NCI-H1048 (cell line): Measurements from ENCODE around the gene SFXN5.

Source experiments
- DNase-seq: peaks from one replicate; lab custom pipeline; 2025; lab: John Stamatoyannopoulos, UW

The SFXN5 gene

DNA sequence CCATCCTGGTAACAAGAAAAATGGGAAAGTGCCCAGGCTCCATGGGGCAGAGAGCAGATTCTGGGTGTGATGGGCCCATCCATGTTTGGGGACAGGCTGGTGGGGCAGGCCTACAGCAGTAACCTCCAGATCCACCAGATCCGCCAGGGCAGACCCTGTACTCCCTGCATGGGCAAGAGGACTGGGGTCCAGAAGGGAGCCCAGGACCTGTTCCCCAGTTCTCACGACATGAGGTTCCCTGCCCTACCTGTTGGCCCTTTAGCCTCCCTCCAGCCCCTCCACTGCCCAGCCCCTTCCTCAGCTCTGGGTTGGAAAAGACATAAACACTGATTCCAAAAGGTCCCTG lies 115.5 kb downstream of the SFXN5 start:
- DNase-seq, result no peak

DNA sequence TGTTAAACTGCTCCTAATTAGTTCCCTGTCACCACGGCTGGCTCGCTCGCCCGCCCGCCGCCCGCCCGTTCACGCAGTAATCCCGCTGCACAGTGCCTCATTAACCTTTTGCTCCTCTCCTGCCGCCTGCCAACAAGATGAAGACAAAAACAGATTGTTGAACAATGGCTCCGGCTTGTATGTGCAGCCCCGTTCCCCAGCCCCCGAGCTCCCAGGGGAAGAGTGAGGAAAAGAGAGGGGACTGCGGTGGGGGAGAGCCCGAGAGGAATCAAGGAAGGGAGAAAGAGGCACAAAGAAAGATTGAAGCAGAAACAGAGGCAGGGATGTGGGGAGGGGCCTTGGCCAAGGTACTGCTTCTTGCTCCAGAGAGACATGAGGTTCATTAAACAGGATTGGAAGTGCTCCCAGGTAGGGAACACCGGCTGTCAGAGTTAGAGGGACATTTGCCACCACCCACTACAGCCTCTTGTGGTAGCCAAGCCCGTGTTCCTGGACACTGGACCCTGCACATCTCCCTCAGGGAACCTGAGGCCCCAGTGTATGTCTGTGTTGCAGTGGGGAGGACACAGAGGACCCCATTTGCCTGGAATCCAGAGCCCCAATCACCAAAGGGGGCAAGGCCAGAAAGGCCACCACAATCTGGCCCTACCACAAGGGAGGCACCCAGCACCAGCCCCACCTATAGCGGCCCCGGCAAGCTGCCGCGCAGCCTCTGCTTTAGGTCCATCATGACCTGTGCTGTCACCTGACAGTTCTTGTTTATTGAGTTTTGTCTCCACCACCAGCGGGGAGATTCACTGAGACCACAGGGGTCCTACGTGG lies 116.1 kb downstream of the SFXN5 start:
- DNase-seq, result no peak

DNA sequence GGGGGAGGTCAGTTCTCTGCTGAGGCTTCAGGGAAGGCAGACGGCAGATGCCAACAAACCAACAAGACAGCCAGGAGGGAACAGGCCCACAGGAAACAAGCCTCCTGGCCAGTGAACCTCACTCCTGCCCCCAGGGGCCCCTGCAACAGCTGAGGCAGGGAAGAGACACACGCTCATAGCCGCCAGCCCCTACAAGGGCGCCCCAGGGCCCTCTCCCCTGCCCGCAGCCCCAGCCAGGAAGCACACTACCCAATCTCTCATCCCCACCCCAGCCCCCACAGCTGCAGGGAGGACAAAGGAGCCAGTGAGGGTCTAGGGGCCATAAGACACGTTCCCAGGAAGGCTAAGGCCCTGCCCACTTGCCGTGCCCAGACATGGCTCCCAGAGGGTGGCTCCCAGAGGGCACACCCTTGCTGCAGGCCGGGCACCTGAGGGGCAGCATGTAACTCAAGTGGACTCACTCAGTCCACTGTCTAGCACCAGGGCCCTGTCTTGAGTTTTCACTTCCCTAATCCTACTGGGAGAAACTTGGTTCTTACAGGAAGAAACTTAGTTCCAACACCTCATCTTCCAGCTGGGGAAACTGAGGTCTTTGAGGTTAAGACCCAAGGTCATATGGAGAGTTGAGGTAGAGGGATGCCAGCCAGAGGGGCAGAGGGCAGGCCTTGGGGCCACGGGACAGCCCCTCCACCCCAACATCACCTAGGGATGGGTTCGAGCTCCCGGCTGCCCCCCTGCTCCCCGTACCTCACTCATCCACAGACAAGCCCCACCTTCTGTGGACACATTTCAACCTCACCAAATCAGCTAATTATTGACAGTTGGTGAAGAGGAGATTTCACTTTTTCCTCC lies 116.9 kb downstream of the SFXN5 start:
- DNase-seq, result no peak

DNA sequence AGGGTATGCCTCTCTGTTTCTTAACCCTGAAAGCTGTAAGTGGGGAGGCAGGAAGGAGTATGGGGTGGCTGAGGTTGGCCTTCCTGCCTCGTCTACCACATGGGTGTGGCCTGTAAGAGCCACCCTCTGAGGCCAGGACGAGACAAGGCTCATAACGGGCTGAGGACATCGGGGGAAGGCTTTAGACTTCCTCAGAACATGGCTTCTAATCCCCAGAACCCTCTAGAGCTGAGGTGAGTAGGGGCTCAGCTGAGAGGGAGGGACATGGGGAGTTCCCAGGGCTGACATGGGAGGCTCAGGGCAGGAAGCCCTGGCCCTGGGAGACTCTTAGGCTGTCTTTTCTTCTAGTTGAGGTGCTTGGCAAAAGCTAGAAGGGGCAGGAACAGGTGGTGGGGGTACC lies 117.5 kb downstream of the SFXN5 start:
- DNase-seq, result no peak

DNA sequence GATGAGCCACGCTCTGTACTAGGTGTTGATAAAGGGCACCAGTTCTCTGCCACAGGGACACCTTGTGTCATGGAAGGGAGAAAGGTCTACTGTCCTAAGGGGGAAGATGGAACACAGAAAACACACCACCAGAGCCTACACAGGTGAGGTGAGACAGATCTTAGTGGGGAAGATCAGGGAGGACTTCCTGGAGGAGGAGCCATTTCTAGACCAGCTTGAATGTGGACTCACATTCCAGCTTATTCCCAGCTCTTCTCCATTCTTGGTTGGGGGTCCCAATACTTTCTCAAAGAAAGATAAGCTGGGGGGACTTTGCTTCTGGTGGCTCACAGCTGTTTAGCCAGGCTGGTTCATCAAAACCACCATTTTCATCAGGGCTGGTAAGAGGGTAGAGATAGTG lies 118.0 kb downstream of the SFXN5 start:
- no peak for DNase-seq

DNA sequence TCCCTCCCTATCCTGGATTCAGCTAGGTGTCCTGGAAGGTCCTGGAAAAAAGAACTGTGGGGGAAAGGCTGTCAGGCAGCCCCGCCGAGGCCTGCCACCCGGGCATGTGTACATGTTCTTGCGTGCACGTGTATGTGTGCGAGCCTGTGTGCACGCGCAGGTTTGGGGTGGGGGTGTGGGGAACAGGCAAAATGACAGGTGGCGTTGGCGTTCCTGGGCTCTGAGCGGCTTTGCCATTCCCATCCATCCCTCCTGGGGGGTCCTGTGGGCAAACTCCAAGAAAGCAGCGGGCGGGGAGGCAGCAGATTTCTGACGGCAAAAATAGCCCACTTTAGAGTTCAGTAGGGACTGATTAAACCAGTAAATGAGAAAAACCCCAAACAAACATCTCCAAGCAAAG lies 118.6 kb downstream of the SFXN5 start:
- DNase-seq, result no peak

DNA sequence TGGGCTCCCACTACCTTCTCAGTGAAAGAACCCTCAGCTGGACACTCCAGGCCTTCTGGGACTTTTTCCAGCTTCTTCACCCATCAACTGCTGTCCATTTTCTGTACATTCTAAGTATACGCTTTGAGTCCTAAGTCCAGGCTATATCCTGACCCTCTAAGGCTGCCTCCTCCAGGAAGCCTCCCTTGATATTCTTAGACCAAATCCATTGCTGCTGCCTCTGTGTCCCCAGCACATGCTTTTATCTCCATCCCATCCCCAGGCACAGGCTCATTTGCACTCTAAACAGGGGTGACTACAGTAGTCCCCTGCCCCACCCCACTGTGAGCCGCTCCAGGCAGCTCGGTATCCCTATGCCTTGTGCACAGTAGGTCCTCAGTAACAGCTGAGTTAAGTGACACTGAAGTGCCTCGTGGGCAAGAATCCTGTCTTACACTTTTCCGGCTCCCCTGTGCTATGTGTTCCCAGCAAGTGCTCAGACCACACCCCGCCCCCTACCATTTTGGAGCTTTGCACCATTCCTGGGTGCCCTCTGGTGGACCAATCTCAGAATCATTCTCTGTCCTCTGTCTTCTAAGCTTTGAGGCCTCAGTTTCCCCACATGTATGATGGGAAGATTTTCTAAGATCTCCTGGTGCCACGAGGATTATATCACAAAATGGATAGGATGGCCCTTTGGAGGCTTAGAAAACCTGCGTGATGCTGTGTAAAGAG lies 119.2 kb downstream of the SFXN5 start:
- no peak for DNase-seq

DNA sequence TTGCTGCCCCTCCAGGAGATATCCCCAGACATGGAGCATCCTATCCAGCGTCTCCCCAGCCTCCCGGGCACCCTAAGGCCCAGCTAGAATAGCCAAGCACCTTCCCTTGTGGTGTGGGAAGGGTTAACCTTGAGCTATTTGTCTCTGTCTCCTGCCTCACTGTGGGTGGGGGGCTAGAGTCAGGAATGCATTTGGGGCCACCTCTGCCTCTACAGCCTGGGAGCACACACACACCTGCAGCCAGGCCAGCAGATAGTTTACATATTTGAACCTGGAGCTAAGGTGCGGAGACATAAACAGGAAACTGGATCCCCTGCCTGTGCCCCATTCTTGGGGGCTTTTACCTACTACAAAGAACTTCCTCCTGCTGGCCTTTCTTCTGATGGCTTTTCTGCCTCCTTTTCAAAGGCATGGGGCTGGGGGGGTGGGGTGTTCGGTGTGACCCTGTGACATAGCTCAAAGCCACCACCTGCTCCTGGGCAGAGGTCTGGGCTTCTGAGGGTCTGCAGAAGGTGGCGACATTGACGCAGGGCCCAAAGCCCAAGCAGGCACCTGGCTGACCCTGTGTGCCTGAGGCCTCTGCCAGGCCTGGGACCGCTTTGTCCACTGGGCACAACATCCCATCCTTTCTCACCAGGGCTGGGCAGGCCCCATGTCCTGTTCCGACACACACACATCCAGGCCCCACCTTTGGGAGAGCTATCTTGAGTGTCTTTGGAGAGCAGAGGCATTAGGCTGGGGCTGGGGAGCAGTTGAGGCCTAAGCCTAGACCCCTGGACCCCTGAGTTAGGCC lies 120.0 kb downstream of the SFXN5 start:
- DNase-seq, result no peak

DNA sequence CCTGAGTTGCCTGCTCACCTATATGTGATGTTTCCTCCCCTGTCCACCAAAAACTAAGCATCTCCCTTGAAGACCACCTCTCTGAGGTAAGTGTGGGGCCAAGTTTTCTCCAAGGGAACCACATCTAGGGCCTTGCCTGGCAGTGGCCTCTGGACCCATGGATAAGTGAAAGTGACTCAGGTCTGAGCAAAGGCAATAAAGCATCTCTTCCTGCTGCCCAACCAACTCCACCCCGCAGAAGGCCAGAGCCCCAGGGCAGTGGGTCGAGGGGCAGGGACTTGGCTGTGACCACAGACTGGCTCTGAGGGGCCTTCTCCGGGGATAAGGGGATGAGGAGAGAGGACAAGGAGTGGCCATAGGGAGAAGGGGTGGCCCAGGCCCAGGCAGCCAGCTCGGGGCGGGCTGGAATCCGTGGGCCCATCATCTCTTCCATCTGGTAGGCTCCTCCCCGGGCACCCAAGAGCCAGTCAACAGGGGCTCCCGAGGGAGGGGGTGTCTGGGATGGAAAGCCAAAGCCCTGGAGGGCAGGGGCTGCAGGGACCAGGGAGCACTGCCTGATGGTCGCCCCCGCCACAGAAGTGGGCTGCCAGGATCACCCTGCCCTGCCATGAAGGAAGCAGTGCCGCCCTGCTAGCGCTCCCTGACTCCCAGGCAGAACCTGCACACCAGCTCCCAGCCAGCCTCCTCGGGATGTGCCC lies 120.8 kb downstream of the SFXN5 start:
- no peak for DNase-seq

DNA sequence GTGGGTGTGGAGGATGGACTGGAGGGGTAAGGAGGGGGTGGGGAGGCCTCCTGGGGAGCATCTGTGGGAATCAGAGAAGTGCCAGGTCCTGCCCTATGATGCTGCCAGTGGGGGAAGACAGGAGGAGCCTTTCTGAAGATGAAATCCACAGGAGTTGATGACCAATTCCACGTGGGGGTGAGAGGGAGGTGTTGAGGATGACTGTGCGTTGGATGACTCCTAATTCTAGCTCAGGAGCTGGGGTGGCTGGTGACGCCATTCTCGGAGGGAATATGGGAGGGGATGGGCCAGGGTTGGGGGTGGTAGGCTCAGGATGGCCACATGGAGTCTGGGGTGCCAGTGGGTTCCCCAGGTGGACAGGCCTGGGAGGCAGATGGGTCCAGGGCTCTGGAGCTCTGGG lies 121.9 kb downstream of the SFXN5 start:
- no peak for DNase-seq

DNA sequence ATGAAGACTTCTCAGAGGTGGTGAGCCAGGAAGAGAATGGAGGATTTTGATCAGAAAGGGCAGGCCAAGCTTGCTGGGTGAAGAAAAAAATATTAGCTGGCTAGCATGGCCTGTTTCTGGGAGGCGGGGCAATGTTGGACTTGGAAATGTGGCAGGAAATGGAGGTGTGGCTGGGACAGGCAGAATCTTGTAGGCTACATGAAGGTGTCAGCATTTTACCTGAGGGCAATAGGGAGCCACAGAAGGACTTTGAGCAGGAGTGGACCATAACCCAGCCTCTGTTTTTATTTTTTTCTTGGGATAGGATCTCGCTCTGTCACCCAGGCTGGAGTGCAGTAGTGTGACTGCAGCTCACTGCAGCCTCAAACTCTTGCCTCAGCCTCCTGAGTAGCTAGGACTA lies 122.5 kb downstream of the SFXN5 start:
- no peak for DNase-seq

DNA sequence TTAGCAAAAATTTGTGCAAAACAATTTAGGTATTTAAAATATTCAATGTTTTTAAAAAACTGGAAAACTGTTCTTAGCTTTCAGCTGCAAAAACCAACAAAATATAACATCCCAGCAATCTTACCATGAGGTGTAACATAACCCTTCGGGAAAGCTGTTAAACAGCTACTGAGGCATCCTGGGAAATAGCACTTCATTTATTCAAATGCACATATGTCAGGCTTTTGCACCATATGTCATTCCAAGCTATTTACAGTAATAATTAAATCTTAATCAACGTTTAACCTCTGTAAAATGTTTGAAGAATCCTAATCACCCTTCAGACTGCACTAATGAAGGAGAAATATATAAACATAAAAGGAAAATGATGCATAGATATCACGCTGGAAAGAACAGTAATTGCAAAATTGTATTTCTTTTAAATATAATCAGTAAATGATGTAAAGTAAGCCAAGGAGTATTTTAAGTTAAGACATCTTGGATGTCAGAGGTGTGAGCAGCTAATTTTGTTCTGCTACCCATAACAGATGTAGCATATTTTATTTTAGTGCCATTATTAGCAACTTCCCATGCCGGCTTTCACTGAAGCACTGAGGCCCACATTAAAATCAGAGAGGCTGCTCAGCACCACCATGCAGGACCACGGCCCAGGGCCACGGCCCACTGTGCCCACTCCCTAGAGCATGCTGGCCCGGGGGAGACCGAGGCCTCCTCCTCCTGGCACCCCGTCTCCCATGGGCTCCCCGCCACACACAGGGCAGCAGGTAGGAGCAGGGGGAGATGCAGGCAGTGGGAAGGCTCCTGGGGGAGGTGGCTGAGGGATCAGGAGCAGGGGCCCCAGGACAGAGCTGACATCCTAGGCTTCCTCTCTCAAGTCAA lies 123.3 kb downstream of the SFXN5 start:
- DNase-seq, result no peak

DNA sequence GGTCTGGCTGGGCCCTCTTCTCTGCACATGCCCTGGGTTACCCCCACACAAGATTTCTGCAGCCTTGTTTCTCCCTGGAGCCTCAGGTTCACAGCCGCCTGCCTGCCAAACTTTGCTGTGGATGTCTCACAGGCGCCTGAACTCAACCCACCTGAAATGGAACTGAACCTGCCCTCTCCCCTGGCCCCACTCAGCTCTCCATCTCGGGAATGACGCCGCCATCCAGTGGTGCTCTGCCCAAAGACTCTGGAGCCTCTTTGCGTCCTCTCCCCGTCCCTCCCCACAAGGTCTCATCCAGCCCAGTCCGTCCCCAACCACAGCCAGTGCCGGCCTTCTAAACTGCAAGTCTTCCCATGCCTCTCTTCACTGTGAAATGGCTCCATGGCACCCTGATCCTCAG lies 125.0 kb downstream of the SFXN5 start:
- no peak for DNase-seq

DNA sequence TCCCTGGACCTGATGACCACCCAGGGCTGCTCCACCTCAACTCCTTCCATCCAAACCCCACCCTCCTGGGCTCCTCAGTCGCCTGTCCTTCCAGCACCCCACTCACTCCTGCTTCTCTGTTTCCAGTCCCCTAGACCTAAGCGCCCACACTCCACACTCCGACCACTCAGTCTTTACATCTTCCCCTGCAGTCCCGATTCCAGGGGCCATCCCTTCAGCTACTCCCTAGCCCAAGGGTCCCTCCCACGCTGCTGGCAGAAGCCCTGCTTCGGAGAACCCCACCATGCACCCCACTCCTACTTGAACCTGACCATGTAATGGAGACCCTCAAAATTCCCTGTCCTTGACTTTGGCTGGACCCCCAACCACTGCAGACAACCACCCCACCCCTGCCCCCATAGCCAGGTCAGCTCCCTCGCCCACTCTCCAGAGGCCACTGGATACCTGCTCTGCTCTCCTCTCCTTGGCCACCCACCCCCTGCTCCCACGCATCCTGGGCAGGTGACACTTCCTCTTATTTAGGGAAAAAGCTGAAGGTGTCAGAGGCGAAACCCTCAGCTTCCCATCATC lies 126.0 kb downstream of the SFXN5 start:
- DNase-seq, result no peak

DNA sequence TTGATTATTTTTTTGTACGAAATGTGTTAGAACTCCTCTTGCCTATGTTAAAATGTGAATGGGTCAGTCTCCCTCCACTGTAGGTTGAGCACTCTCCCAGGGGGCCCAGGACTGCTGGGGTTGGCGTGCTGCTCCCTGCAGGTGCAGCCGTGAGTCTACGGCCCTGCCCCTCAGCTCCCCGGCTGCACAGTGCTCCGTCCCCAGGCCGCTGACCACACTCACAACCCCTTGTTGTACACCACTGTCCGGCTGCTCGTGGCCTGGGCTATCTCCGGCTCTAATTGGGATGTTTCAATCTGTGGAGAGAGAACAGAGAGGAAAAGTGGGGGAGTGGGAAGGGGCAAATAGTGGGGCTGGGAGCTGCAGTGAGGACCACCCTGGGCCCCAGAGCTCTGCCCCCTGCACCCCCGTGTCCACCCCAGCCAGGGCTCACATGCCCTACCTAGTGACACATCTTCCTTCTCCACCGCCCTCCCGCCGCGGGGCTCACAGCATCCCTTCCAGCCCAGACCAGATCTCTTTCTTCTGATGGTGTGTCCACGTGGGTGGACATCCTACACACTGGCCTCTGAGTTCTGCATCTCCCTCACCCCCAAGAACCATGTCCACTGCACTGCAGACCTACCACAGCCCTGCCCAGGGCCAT lies 126.6 kb downstream of the SFXN5 start:
- DNase-seq, result no peak

DNA sequence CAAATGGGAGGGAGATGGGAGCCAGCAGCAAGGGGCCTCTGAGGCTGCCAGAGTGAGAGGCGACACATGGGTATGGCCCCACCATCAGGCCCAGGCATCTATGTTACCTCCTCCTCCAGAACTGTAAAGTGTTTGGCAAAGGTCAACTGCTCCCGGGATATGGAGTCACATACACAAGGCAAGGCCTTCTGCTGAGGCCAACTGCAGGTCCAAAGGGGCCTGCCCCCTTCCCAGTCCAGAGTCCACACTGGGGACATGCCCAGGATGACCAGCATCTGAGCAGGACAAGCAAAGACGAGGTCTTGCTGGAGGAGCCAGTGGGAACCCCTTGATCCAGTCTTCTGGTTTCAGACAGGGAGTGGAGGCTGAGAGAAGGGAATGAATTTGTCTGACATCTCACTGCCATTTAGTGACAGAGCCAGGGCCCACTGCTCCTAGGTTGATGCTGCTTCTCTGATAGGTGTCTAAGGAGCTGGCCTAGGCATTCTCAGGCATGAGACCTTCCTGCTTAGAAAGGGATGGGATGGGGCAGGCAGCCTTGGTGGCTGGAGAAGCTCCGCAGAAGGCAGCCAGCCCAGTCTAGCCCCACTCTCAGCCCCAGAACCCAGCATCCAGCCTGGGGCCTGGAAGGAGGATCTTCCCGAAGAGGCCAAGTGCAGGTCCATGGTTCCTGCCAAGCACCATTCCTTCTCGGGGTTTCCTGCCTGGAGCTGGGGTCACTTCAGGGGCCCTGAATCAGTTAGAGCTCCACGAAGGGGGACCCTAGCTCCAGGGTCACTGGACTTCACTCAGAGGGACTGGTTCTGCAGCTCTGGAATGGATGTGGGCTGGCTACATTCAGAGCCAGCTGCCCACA lies 127.7 kb downstream of the SFXN5 start:
- no peak for DNase-seq

DNA sequence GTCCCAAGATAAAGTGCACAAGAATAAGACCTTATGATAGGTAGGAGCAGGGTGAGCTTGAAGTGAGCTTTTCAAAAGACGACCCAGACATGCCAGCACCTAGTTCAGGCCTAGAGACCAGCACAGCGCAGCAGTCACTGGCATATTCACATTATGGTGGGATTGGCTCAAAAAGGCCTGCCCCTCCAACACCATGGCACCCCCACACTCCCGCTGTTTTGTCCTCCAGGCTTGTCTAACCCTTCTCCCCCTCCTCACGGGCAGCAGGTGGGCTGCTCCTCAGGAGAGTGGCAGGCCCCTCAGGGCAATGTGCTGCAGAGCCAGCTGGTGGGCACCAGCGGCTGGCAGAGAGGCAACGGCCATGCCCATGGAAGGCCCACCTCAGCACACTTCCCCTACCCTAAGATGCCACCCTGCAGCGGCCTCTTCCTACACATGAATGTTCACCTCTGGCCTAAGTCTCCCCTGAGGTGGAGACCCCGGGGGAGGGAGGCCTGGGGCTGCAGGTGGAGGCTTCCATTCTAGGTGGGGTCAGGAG lies 128.6 kb downstream of the SFXN5 start:
- DNase-seq, result no peak

DNA sequence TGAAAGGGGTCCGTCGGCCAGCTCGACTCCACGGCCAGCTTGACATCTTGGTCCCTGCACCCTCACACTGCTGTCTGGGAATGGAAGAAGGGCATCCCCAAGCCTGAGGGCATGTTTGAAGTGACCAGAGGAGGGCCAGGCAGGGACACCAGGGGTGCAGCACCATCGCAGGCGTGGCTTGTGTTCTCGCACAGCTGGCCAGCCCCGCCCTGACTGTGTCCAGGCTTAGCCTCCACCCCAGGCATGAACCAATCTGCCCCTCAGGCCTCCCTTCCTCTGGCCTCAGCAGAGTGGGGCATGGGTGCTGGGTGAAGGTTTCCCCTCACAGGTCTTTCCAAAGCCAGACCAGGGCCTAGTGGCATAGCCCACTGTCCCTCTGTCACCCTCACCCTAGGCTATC lies 129.2 kb downstream of the SFXN5 start:
- DNase-seq, result no peak
